Panc1 (cell line): ENCODE measurements around the gene MRPL10. TPM values are rescaled to one million over a fixed set of nuclear protein-coding genes. Genes with fewer than 3 reads are reported as not detected.

Experiments used
- ATAC-seq: fragments of 200-7000 bp; cut with Tn5 transposase; 2 replicates; pipeline ENCODE4 v1.9.1; 2020; ENCODE audit warnings: mild to moderate bottlenecking, moderate library complexity
- BruUV-seq: library from RNA; stranded (reverse); fragments of 400-500 nt; replicated peaks from 2 replicates; lab custom pipeline; 2021; lab: Mats Ljungman, UMichigan
- CTCF ChIA-PET: fragments of 300-600 bp; sonication (Branson Sonifier 250); formaldehyde crosslinking; loops from one replicate; lab custom pipeline; 2022; ENCODE audit warnings: antibody characterized with exemption; lab: Charles Lee
- POLR2A ChIA-PET: fragments of 300-600 bp; sonication (Branson Sonifier 250); formaldehyde crosslinking; loops from one replicate; lab custom pipeline; 2022; ENCODE audit warnings: antibody characterized with exemption; lab: Charles Lee
- DNase-seq: peaks from one replicate; pipeline ENCODE4 v3.0.0-alpha.2; 2010; ENCODE audit warnings: low read depth, low spot score
- H3K27ac ChIP-seq: 2 replicates; pipeline ENCODE4 v1.5.1; 2011; ENCODE audit warnings: mild to moderate bottlenecking, low read length, inconsistent platforms
- H3K27me3 ChIP-seq: fragments of 200-500 bp; sonication (Bioruptor generic); 2 replicates; pipeline ENCODE4 v1.6.0; 2014; ENCODE audit warnings: low read length, inconsistent platforms; ENCODE audit not compliant: control insufficient read depth, insufficient read depth
- H3K36me3 ChIP-seq: fragments of 200-500 bp; sonication (Bioruptor generic); 2 replicates; pipeline ENCODE4 v1.5.1; 2014; ENCODE audit warnings: inconsistent platforms, mild to moderate bottlenecking, low read length, moderate library complexity; ENCODE audit not compliant: control insufficient read depth, insufficient read depth
- H3K4me1 ChIP-seq: 2 replicates; pipeline ENCODE4 v1.5.1; 2011; ENCODE audit warnings: inconsistent platforms, mild to moderate bottlenecking, low read length, moderate library complexity; ENCODE audit not compliant: control insufficient read depth, insufficient read depth
- H3K4me3 ChIP-seq, 2 experiments: 2 replicates each; pipeline ENCODE4 v1.5.1; 2011 to 2012; ENCODE audit warnings: low read depth in 2 of 2, low read length in 2 of 2, mild to moderate bottlenecking in 2 of 2, inconsistent platforms in 1 of 2, moderate library complexity in 1 of 2
- H3K9me3 ChIP-seq: fragments of 200-500 bp; sonication (Bioruptor generic); 2 replicates; pipeline ENCODE4 v1.5.1; 2014; ENCODE audit warnings: low read depth, mild to moderate bottlenecking, inconsistent platforms, low read length, moderate library complexity; ENCODE audit not compliant: control insufficient read depth, insufficient read depth
- POLR2AphosphoS5 ChIP-seq: IDR thresholded peaks from 2 replicates; pipeline ENCODE4 v1.6.1; 2012; ENCODE audit warnings: mild to moderate bottlenecking, low read depth, low read length, moderate library complexity
- SIN3A ChIP-seq: IDR thresholded peaks from 2 replicates; pipeline ENCODE4 v1.6.1; 2012; ENCODE audit warnings: low read depth, mild to moderate bottlenecking, low read length, moderate library complexity, borderline replicate concordance; ENCODE audit not compliant: insufficient read depth
- TCF7L2 ChIP-seq: IDR thresholded peaks from 2 replicates; pipeline ENCODE4 v1.6.1; 2011; ENCODE audit warnings: mild to moderate bottlenecking, low read depth, low read length, inconsistent platforms
- in situ Hi-C: cut with HindIII; loops from 2 replicates; pipeline ENCODE4 v1.10.0; 2016; ENCODE audit warnings: low sequenced_read_pairs, low pct_unique_long_range_greater_than_20kb
- intact Hi-C: fragments of 100-400 bp; cut with micrococcal nuclease; formaldehyde crosslinking; loops from one replicate; pipeline ENCODE4 v1.10.0; 2022; ENCODE audit not compliant: unreplicated experiment
- total RNA-seq: library from RNA; stranded (reverse); gene quantifications from one replicate; pipeline ENCODE4 v1.2.1, GENCODE V29; 2021; ENCODE audit not compliant: unreplicated experiment
- TF ChIP-seq, protein P1 (sequence below): fragments of 450-650 bp; IDR thresholded peaks from 2 replicates; pipeline ENCODE4 v1.5.1; 2017; ENCODE audit warnings: mild to moderate bottlenecking
- TF ChIP-seq, protein P2 (sequence below), 2 experiments: IDR thresholded peaks; 2 replicates each; pipeline ENCODE4 v1.6.1; 2011 to 2012; ENCODE audit warnings: low read depth in 2 of 2, control low read depth in 1 of 2, low read length in 1 of 2, mild to moderate bottlenecking in 1 of 2, moderate library complexity in 1 of 2; ENCODE audit not compliant: insufficient read depth in 1 of 2

Gene MRPL10
- total RNA-seq, 1 experiment from 2014 or later: 41.9 TPM

DNA sequence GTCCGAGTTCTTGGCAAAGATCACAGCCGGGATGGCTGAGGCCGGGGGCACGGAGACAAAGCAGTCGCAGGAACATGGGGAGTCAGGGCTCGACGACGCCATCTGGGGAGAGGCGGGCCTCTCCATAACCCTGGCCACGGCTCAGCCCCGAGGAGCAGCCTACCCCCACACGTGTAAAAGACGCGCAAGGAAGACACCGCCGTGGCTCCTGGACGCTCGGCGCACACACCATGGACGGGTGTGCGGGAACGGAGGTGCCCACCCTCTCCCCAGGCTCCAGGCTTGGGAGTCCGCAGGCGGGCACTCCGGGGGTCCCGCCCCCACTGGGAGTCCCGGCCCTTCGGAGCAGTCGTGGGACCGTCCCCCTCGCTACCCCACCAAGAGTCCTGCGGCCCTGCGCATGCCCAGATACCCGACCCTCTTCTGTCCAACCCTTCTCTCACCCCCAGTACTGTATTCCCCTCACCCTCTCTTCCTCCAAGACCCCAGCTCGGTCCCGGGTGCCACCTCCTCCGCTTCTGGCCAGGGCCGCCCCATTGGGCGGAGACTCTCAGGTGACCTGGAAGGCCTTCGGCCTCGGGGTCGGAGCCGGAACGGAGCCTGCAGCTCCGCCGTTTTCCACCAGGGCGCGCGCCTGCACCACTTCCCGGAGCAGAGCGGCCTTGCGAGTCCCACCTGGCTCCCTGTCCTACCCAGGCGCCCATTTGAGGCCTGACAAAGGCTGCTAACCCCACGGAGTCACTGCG lies 9.6 kb upstream of the MRPL10 start, which contains the start of gene SCRN2:
Gene SCRN2 (minus strand): TSS at position 532 of the 746 bp plus-strand sequence. CDS start 430 bp downstream, at position 102.
- TF ChIP-seq SIN3A: 0 out of 2 replicates have a peak, but pooled peaks have one; percentile 50
- no peak for TF ChIP-seq TCF7L2
- TF ChIP-seq, protein P1, sequence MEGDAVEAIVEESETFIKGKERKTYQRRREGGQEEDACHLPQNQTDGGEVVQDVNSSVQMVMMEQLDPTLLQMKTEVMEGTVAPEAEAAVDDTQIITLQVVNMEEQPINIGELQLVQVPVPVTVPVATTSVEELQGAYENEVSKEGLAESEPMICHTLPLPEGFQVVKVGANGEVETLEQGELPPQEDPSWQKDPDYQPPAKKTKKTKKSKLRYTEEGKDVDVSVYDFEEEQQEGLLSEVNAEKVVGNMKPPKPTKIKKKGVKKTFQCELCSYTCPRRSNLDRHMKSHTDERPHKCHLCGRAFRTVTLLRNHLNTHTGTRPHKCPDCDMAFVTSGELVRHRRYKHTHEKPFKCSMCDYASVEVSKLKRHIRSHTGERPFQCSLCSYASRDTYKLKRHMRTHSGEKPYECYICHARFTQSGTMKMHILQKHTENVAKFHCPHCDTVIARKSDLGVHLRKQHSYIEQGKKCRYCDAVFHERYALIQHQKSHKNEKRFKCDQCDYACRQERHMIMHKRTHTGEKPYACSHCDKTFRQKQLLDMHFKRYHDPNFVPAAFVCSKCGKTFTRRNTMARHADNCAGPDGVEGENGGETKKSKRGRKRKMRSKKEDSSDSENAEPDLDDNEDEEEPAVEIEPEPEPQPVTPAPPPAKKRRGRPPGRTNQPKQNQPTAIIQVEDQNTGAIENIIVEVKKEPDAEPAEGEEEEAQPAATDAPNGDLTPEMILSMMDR: peak; percentile 99
- no peak; the same call in 1 of the 2 replicates for TF ChIP-seq POLR2AphosphoS5
- TF ChIP-seq, protein P2, sequence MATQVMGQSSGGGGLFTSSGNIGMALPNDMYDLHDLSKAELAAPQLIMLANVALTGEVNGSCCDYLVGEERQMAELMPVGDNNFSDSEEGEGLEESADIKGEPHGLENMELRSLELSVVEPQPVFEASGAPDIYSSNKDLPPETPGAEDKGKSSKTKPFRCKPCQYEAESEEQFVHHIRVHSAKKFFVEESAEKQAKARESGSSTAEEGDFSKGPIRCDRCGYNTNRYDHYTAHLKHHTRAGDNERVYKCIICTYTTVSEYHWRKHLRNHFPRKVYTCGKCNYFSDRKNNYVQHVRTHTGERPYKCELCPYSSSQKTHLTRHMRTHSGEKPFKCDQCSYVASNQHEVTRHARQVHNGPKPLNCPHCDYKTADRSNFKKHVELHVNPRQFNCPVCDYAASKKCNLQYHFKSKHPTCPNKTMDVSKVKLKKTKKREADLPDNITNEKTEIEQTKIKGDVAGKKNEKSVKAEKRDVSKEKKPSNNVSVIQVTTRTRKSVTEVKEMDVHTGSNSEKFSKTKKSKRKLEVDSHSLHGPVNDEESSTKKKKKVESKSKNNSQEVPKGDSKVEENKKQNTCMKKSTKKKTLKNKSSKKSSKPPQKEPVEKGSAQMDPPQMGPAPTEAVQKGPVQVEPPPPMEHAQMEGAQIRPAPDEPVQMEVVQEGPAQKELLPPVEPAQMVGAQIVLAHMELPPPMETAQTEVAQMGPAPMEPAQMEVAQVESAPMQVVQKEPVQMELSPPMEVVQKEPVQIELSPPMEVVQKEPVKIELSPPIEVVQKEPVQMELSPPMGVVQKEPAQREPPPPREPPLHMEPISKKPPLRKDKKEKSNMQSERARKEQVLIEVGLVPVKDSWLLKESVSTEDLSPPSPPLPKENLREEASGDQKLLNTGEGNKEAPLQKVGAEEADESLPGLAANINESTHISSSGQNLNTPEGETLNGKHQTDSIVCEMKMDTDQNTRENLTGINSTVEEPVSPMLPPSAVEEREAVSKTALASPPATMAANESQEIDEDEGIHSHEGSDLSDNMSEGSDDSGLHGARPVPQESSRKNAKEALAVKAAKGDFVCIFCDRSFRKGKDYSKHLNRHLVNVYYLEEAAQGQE (IDR thresholded peaks at IDR 0.05; ENCODE audit: insufficient read depth in 1 of 2, low read depth in 2 of 2, low read length in 1 of 2): peak in 1 of 2 experiments; percentile 56; a peak in 1 of 4 replicates

DNA sequence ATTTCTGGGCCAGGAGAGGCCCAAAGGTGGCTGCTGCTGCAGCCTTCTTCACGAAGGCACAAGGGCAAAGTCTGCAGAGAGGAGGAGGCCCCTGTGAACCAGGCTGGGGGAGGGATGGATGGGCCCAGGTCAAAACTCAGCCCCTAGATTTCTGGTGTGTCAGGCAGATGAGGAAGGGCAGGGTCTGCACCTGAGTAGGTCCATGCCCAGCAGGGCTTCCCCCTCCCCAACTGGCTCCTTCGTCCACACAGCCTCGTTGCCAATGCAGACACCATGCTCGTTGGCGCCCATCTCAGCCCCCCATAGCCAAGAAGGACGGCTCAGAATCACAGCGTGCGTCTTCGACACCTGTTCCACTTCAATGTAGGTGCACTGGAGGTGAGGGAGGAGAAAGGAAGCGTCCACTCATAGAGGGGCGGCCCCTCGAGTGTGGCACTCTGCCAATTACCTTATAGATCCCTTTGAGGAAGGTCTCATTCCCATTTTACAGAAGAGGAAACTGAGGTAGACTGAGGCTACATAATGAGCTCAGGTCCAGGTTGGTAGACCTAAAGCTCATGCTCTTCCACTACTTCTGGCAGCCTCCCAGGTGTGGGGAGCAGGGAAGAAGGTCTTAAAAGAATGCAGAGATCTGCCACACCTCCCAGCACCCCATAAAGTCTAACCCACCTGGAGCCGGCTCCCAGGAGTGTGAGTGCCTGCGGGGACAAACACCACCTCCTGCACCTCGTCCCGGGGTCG lies 8.8 kb upstream of the MRPL10 start:
- ATAC-seq (no peak), DNase-seq (no peak)
- H3K4me3 ChIP-seq: peak overlapping the region; percentile 84 to 90
- H3K4me1 ChIP-seq: peaks cover 17% of the 10 kb centered on the region
- H3K36me3 ChIP-seq: no peaks in the 10 kb centered on the region
- TF ChIP-seq SIN3A (no peak), POLR2AphosphoS5 (no peak), TCF7L2 (no peak)
- TF ChIP-seq, protein P2 (IDR thresholded peaks at IDR 0.05; ENCODE audit: insufficient read depth in 1 of 2, low read depth in 2 of 2, low read length in 1 of 2): no peak
- H3K9me3 ChIP-seq: no peaks in the 10 kb centered on the region
- CTCF ChIA-PET: interaction anchor here (0.6 to 5.2 kb wide), 5 partner anchors 9 to 178 kb away, joined by 3 to 78 read pairs (median 5); partner anchors contain the start of genes LRRC46, MRPL10, SP2 and SP6
- BruUV-seq: no TSS peak
- peak overlapping the region; percentile 76 for H3K27ac ChIP-seq
- H3K27me3 ChIP-seq: no peaks in the 10 kb centered on the region
- intact Hi-C loops: loop anchor here (5.0 kb wide), 2 partner anchors 132 to 177 kb away; partner anchors contain the start of gene CDK5RAP3
- POLR2A ChIA-PET: no interaction called here
- in situ Hi-C loops: no loop called here

More for the DNA sequence above, 9.6 kb upstream of the MRPL10 start, which contains the start of gene SCRN2:
- peak within 1 kb of the TSS; percentile 84 to 90 for H3K4me3 ChIP-seq
- POLR2A ChIA-PET: no interaction called here
- TSS peak; percentile 94 for BruUV-seq
- H3K36me3 ChIP-seq: no peaks in the 10 kb centered on the region
- no peaks in the 10 kb centered on the region for H3K9me3 ChIP-seq
- peaks cover 17% of the 10 kb centered on the region for H3K4me1 ChIP-seq
- DNase-seq (peak; percentile 52), ATAC-seq (peak; percentile 91)
- in situ Hi-C loops (no loop called here), intact Hi-C loops (loop anchor here (1.0 to 5.0 kb wide), 3 partner anchors 49 to 176 kb away; partner anchors contain the start of gene CDK5RAP3)
- peak within 1 kb of the TSS; percentile 76 for H3K27ac ChIP-seq
- no peaks in the 10 kb centered on the region for H3K27me3 ChIP-seq
- CTCF ChIA-PET: interaction anchor here (0.6 to 5.2 kb wide), 6 partner anchors 10 to 177 kb away, joined by 3 to 78 read pairs (median 4); partner anchors contain the start of genes LRRC46, MRPL10, SP2 and SP6
